RWPE2 (cell line): Measurements from ENCODE around the gene SF3B3.

ENCODE experiments used
- ATAC-seq: fragments of 200-7000 bp; cut with Tn5 transposase; 3 replicates; pipeline ENCODE4 v1.9.1; 2021; ENCODE audit warnings: low read depth
- DNase-seq: peaks from one replicate; pipeline ENCODE4 v3.0.0-alpha.2; 2020; ENCODE audit warnings: low spot score
- H3K27ac ChIP-seq: fragments of 450-650 bp; 2 replicates; pipeline ENCODE4 v1.5.1; 2017; ENCODE audit warnings: mild to moderate bottlenecking; ENCODE audit not compliant: poor library complexity, severe bottlenecking
- H3K27me3 ChIP-seq: fragments of 250-450 bp; sonication (Bioruptor Pico); 2 replicates; pipeline ENCODE4 v1.5.1; 2021; ENCODE audit warnings: mild to moderate bottlenecking, moderate library complexity; ENCODE audit not compliant: insufficient read depth, poor library complexity, severe bottlenecking
- H3K36me3 ChIP-seq: fragments of 250-450 bp; sonication (Bioruptor Pico); 2 replicates; pipeline ENCODE4 v1.5.1; 2020; ENCODE audit warnings: low read depth, mild to moderate bottlenecking, moderate library complexity
- H3K4me1 ChIP-seq: fragments of 250-450 bp; sonication (Bioruptor Pico); 2 replicates; pipeline ENCODE4 v1.5.1; 2021; ENCODE audit warnings: mild to moderate bottlenecking, moderate library complexity; ENCODE audit not compliant: insufficient read depth, poor library complexity, severe bottlenecking
- H3K4me3 ChIP-seq: fragments of 250-450 bp; sonication (Bioruptor Pico); 2 replicates; pipeline ENCODE4 v1.5.1; 2021; ENCODE audit warnings: mild to moderate bottlenecking, moderate library complexity; ENCODE audit not compliant: severe bottlenecking
- H3K9me3 ChIP-seq: fragments of 250-450 bp; sonication (Bioruptor Pico); 2 replicates; pipeline ENCODE4 v1.5.1; 2021; ENCODE audit warnings: mild to moderate bottlenecking, moderate library complexity; ENCODE audit not compliant: severe bottlenecking
- CTCF ChIP-seq: fragments of 450-650 bp; IDR thresholded peaks from one replicate; pipeline ENCODE4 v1.5.1; 2017; ENCODE audit warnings: mild to moderate bottlenecking, moderate library complexity; ENCODE audit not compliant: poor library complexity, severe bottlenecking

Gene SF3B3

GRCh38 chr16:70577256-70577698 is 53.7 kb downstream of the SF3B3 start:
- no peak for TF ChIP-seq CTCF
- Histone ChIP-seq H3K9me3 (no peaks in the 10 kb centered on the region), H3K4me3 (no peak overlapping the region), H3K27ac (peak overlapping the region; percentile 57), H3K4me1 (peaks cover 15% of the 10 kb centered on the region), H3K27me3 (no peaks in the 10 kb centered on the region), H3K36me3 (peaks cover 28% of the 10 kb centered on the region)
- ATAC-seq (peak; percentile 48), DNase-seq (peak; percentile 55)

GRCh38 chr16:70578035-70578434 is 54.4 kb downstream of the SF3B3 start:
- H3K4me3 ChIP-seq, result no peak overlapping the region
- peaks cover 21% of the 10 kb centered on the region for H3K36me3 ChIP-seq
- peaks cover 15% of the 10 kb centered on the region for H3K4me1 ChIP-seq
- no peaks in the 10 kb centered on the region for H3K27me3 ChIP-seq
- TF ChIP-seq CTCF, result no peak
- peak overlapping the region; percentile 57 for H3K27ac ChIP-seq
- no peaks in the 10 kb centered on the region for H3K9me3 ChIP-seq
- DNase-seq, result peak; percentile 30
- ATAC-seq, result no peak

GRCh38 chr16:70579248-70579647 is 55.6 kb downstream of the SF3B3 start:
- H3K27me3 ChIP-seq, result no peaks in the 10 kb centered on the region
- ATAC-seq, result no peak
- TF ChIP-seq CTCF, result no peak
- H3K9me3 ChIP-seq, result no peaks in the 10 kb centered on the region
- no peak overlapping the region for H3K27ac ChIP-seq
- H3K36me3 ChIP-seq, result peaks cover 10% of the 10 kb centered on the region
- H3K4me1 ChIP-seq, result peaks cover 17% of the 10 kb centered on the region
- no peak overlapping the region for H3K4me3 ChIP-seq
- DNase-seq, result no peak

GRCh38 chr16:70579648-70580630 is 56.3 kb downstream of the SF3B3 start:
- TF ChIP-seq CTCF, result no peak
- H3K27me3 ChIP-seq, result no peaks in the 10 kb centered on the region
- H3K4me3 ChIP-seq, result no peak overlapping the region
- ATAC-seq, result no peak
- peaks cover 19% of the 10 kb centered on the region for H3K4me1 ChIP-seq
- no peak overlapping the region for H3K27ac ChIP-seq
- no peak for DNase-seq
- 0 out of 2 replicates have a peak, but pooled peaks cover 3% of the 10 kb centered on the region for H3K36me3 ChIP-seq
- no peaks in the 10 kb centered on the region for H3K9me3 ChIP-seq
